GM12878 (cell line): Measurements from ENCODE around the gene MRPL39. TPM values are rescaled to one million over a fixed set of nuclear protein-coding genes. Genes with fewer than 3 reads are reported as not detected.
A peak's percentile ranks its signal among the peaks of the same experiment; 100 is the strongest.

Experiments used
- ATAC-seq: fragments of 200-7000 bp; cut with Tn5 transposase; 3 replicates; pipeline ENCODE4 v1.9.1; 2020; ENCODE audit warnings: mild to moderate bottlenecking, moderate library complexity
- BruUV-seq: library from RNA; stranded (reverse); fragments of 400-500 nt; replicated peaks from 2 replicates; lab custom pipeline; 2021; lab: Mats Ljungman, UMichigan
- CTCF ChIA-PET: fragments of 300-600 bp; sonication (Branson Sonifier 250); formaldehyde crosslinking; extraction: SDS; loops from one replicate; lab custom pipeline; 2021; ENCODE audit warnings: inconsistent platforms; lab: Yijun Ruan, JAX
- POLR2A ChIA-PET: fragments of 350-600 bp; formaldehyde crosslinking; extraction: SDS; loops from one replicate; lab custom pipeline; 2021; ENCODE audit warnings: inconsistent platforms; lab: Charles Lee
- RAD21 ChIA-PET: fragments of 300-600 bp; sonication (Branson Sonifier 250); formaldehyde crosslinking; loops from one replicate; lab custom pipeline; 2023; ENCODE audit warnings: antibody characterized with exemption; ENCODE audit not compliant: unreplicated experiment; lab: Charles Lee
- SMC1A ChIA-PET: fragments of 300-600 bp; sonication (Branson Sonifier 250); formaldehyde crosslinking; loops from one replicate; lab custom pipeline; 2023; ENCODE audit not compliant: unreplicated experiment, uncharacterized antibody; lab: Charles Lee
- DNase-seq: peaks from one replicate; pipeline ENCODE4 v3.0.0-alpha.2; 2011; ENCODE audit warnings: low read depth, low spot score
- FAIRE-seq: peaks from 3 replicates; lab custom pipeline; 2011; peaks lifted over from hg19 to GRCh38; lab: Jason Lieb, UNC
- H2AFZ ChIP-seq: 2 replicates; pipeline ENCODE4 v1.6.0; 2011; ENCODE audit warnings: low read depth, low read length, control low read depth; ENCODE audit not compliant: control insufficient read depth
- H3K27ac ChIP-seq: 2 replicates; pipeline ENCODE4 v1.5.1; 2011; ENCODE audit warnings: control low read depth; ENCODE audit not compliant: control insufficient read depth, insufficient read depth
- H3K27me3 ChIP-seq, 2 experiments: replicated peaks in 1 of 2; 2 replicates each; pipeline versions ENCODE4 v1.6.0 to v1.6.1; 2011; ENCODE audit warnings: low read length in 1 of 2; ENCODE audit not compliant: control insufficient read depth in 2 of 2, insufficient read depth in 2 of 2
- H3K36me3 ChIP-seq, 2 experiments: 2 replicates each; pipeline ENCODE4 v1.5.1; 2011; ENCODE audit warnings: low read length in 1 of 2; ENCODE audit not compliant: control insufficient read depth in 2 of 2, insufficient read depth in 2 of 2
- H3K4me1 ChIP-seq: 2 replicates; pipeline ENCODE4 v1.6.1; 2011; ENCODE audit warnings: mild to moderate bottlenecking, low read length, moderate library complexity, mixed read lengths; ENCODE audit not compliant: control insufficient read depth, insufficient read depth
- H3K4me2 ChIP-seq: 2 replicates; pipeline ENCODE4 v1.6.0; 2011; ENCODE audit warnings: control low read depth; ENCODE audit not compliant: control insufficient read depth, insufficient read depth
- H3K4me3 ChIP-seq: fragments of 200-600 bp; sonication (generic); 2 replicates; pipeline ENCODE4 v1.5.1; 2016
- H3K79me2 ChIP-seq: 2 replicates; pipeline ENCODE4 v1.6.0; 2011; ENCODE audit warnings: low read length; ENCODE audit not compliant: control insufficient read depth, insufficient read depth
- H3K9ac ChIP-seq: 2 replicates; pipeline ENCODE4 v1.8.0; 2011; ENCODE audit warnings: low read length, control low read depth, mixed read lengths; ENCODE audit not compliant: control insufficient read depth, insufficient read depth
- H3K9me3 ChIP-seq: replicated peaks from 3 replicates; pipeline ENCODE4 v1.5.1; 2011; ENCODE audit warnings: mild to moderate bottlenecking, low read length; ENCODE audit not compliant: control insufficient read depth, insufficient read depth
- H4K20me1 ChIP-seq: 2 replicates; pipeline ENCODE4 v1.6.0; 2011; ENCODE audit not compliant: control insufficient read depth, insufficient read depth
- ATF2 ChIP-seq: IDR thresholded peaks from 2 replicates; pipeline ENCODE4 v1.6.1; 2012; ENCODE audit warnings: low read length, inconsistent platforms
- CBX3 ChIP-seq: fragments of 200-600 bp; sonication (generic); IDR thresholded peaks from 2 replicates; pipeline ENCODE4 v1.6.1; 2016; ENCODE audit warnings: low read depth, borderline replicate concordance
- FOS ChIP-seq: IDR thresholded peaks from 3 replicates; pipeline ENCODE4 v1.6.1; 2011; ENCODE audit warnings: borderline replicate concordance; ENCODE audit not compliant: insufficient read length; ENCODE audit errors: extremely low read depth
- NR2F1 ChIP-seq: fragments of 450-650 bp; conservative IDR thresholded peaks from 2 replicates; pipeline ENCODE4 v1.6.1; 2017; ENCODE audit warnings: mild to moderate bottlenecking
- NRF1 ChIP-seq: conservative IDR thresholded peaks from 2 replicates; pipeline ENCODE4 v1.6.1; 2011; ENCODE audit warnings: mild to moderate bottlenecking, low read depth, low read length, improper control_type of control experiment
- PBX3 ChIP-seq: IDR thresholded peaks from 2 replicates; pipeline ENCODE4 v1.6.1; 2011; ENCODE audit warnings: mild to moderate bottlenecking, low read depth, low read length, moderate library complexity; ENCODE audit not compliant: insufficient replicate concordance
- POLR2AphosphoS5 ChIP-seq: IDR thresholded peaks from 2 replicates; pipeline ENCODE4 v1.6.1; 2011; ENCODE audit warnings: mild to moderate bottlenecking, low read length, inconsistent platforms
- RAD51 ChIP-seq: fragments of 450-650 bp; IDR thresholded peaks from 2 replicates; pipeline ENCODE4 v1.6.1; 2016; ENCODE audit warnings: moderate library complexity, mild to moderate bottlenecking, inconsistent platforms
- SRF ChIP-seq, 2 experiments: IDR thresholded peaks; 2 replicates each; pipeline ENCODE4 v1.6.1; 2011; ENCODE audit warnings: low read depth in 2 of 2, low read length in 2 of 2, mild to moderate bottlenecking in 1 of 2, moderate library complexity in 1 of 2
- TCF3 ChIP-seq: IDR thresholded peaks from 2 replicates; pipeline ENCODE4 v1.6.1; 2012; ENCODE audit warnings: low read depth, mild to moderate bottlenecking, low read length, borderline replicate concordance; ENCODE audit not compliant: insufficient read depth
- WGBS: methylation state at CpG from one replicate; pipeline ENCODE4 v1.1.6; 2016; ENCODE audit warnings: low lambda C conversion rate; ENCODE audit not compliant: insufficient replicate concordance, insufficient coverage; ENCODE audit errors: missing lambda C conversion rate; 5-methylcytosine and 5-hydroxymethylcytosine counted together
- in situ Hi-C: fragments of 300-500 bp; cut with MboI; formaldehyde crosslinking; loops from 9 replicates; pipeline ENCODE4 v1.14.3; 2018; ENCODE audit warnings: mixed read lengths
- intact Hi-C: fragments of 100-400 bp; cut with micrococcal nuclease; formaldehyde crosslinking; loops from one replicate; pipeline ENCODE4 v1.14.2; 2022; ENCODE audit not compliant: unreplicated experiment
- polyA plus RNA-seq, 11 experiments: library from polyadenylated mRNA; depleted of rRNA in 4 of 11; unstranded in 6 of 11; stranded (reverse) in 5 of 11; fragments of >200 nt; fragmentation: Nextera tagmentation in 4 of 11; fragmentation: Illumina TruSeq in 1 of 11; extraction: Ambion mirVana in 4 of 11; extraction: Trizol in 1 of 11; gene quantifications; 1 replicate in 1 of 11; 2 replicates in 10 of 11; pipeline versions ENCODE4 v1.2.1 to v1.2.3, GENCODE V29; 2011 to 2016; ENCODE audit warnings: inconsistent platforms in 2 of 11, missing spikeins in 2 of 11, low read depth in 1 of 11
- total RNA-seq, 4 experiments: library from RNA; depleted of rRNA in 3 of 4; stranded (reverse); fragments of >200 nt in 3 of 4; fragmentation: Illumina TruSeq in 1 of 4; extraction: Trizol in 1 of 4; gene quantifications; 2 replicates each; pipeline versions ENCODE4 v1.2.1 to v1.2.3, GENCODE V29; 2013 to 2021

The MRPL39 gene
- total and polyA plus RNA-seq, 10 of the 15 experiments (the other 5 are each of a cell fraction or from before 2014, with no cell fraction given), result 68.8 to 292 (median 120) TPM

- TF ChIP-seq PBX3, result peak; percentile 12
- TF ChIP-seq, all 136 proteins: peak for 7
Observed at GRCh38 chr21:25560271-25560685, 47.0 kb downstream of the MRPL39 start (continued).

GRCh38 chr21:25559746-25560145 lies 47.5 kb downstream of the MRPL39 start:
- FAIRE-seq (no peak), DNase-seq (no peak), ATAC-seq (no peak)
- Histone ChIP-seq H3K4me2 (peak overlapping the region; percentile 71), H4K20me1 (no peaks in the 10 kb centered on the region), H3K36me3 (peaks cover 2 to 4% of the 10 kb centered on the region in 2 experiments), H3K9me3 (no peaks in the 10 kb centered on the region; the same call in 2 of the 3 replicates), H2AFZ (no peak overlapping the region), H3K9ac (no peak overlapping the region), H3K79me2 (peaks cover 53% of the 10 kb centered on the region), H3K27me3 (no peaks in the 10 kb centered on the region), H3K4me3 (peak overlapping the region; percentile 87), H3K27ac (peak overlapping the region; percentile 92), H3K4me1 (peaks cover 10% of the 10 kb centered on the region)
- intact Hi-C loops (loop anchor here (2.0 to 10.0 kb wide), 3 partner anchors 95 to 662 kb away; no protein-coding TSS in a partner anchor), in situ Hi-C loops (loop anchor here (5.0 to 10.0 kb wide), 2 partner anchors 55 to 142 kb away; no protein-coding TSS in a partner anchor)
- TF ChIP-seq FOS (no peak), NR2F1 (no peak), NRF1 (no peak), ATF2 (no peak), SRF (IDR thresholded peaks at IDR 0.05; ENCODE audit: low read depth in 2 of 2, low read length in 2 of 2) (no peak), RAD51 (no peak), POLR2AphosphoS5 (no peak), TCF3 (no peak), CBX3 (no peak)
- ChIA-PET SMC1A (interaction anchor here (1.0 to 19.6 kb wide), 6 partner anchors 47 to 172 kb away, joined by 3 to 426 read pairs (median 8); no protein-coding TSS in a partner anchor), CTCF (interaction anchor here (0.6 to 1.9 kb wide), 6 partner anchors 8 to 174 kb away, joined by 3 to 6 read pairs (median 3); no protein-coding TSS in a partner anchor), RAD21 (interaction anchor here (1.1 to 8.2 kb wide), 6 partner anchors 11 to 138 kb away, joined by 3 to 108 read pairs (median 7); no protein-coding TSS in a partner anchor), POLR2A (interaction anchor here (0.6 to 6.0 kb wide), 5 partner anchors 46 to 138 kb away, joined by 3 to 55 read pairs (median 7); no protein-coding TSS in a partner anchor)
- 47% methylated on average over 1 of the region's 1 CpG for WGBS
- BruUV-seq, result no TSS peak
